SK-N-MC (cell line): ENCODE measurements around the gene OR8G5.
"Not testable (repeated sequence)": the region's sequence is repeated elsewhere in the genome, so short reads cannot be mapped to it uniquely, and the experiment has no call there.

Experiments used
- DNase-seq: peaks from one replicate; pipeline ENCODE4 v3.0.0-alpha.2; 2011; ENCODE audit warnings: low read depth, low spot score
- H3K27ac ChIP-seq: fragments of 200-600 bp; sonication (generic); 2 replicates; pipeline ENCODE4 v1.5.1; 2016; ENCODE audit warnings: mixed run types
- H3K36me3 ChIP-seq: fragments of 200-600 bp; sonication (generic); 2 replicates; pipeline ENCODE4 v1.6.1; 2017; ENCODE audit warnings: antibody characterized with exemption, low read length, mixed read lengths; ENCODE audit not compliant: insufficient read depth
- H3K4me3 ChIP-seq: fragments of 200-600 bp; sonication (generic); 2 replicates; pipeline ENCODE4 v1.5.1; 2016
- H3K9ac ChIP-seq: fragments of 200-600 bp; sonication (generic); 2 replicates; pipeline ENCODE4 v1.8.0; 2017; ENCODE audit warnings: mixed run types, mixed read lengths; ENCODE audit not compliant: insufficient read length
- H3K9me3 ChIP-seq: fragments of 200-600 bp; sonication (generic); 2 replicates; pipeline ENCODE4 v1.6.1; 2017; ENCODE audit warnings: low read depth, mild to moderate bottlenecking, antibody characterized with exemption, low read length, moderate library complexity, mixed read lengths
- EZH2 ChIP-seq: fragments of 200-600 bp; sonication (generic); IDR thresholded peaks from one replicate; pipeline ENCODE4 v1.6.1; 2017; ENCODE audit warnings: antibody characterized with exemption
- FOXP2 ChIP-seq: optimal IDR thresholded peaks from 2 replicates; pipeline ENCODE3; 2011; ENCODE audit warnings: mild to moderate bottlenecking, moderate library complexity; ENCODE audit not compliant: insufficient read depth; ENCODE audit errors: extremely low read length, control extremely low read depth
- POLR2AphosphoS5 ChIP-seq: IDR thresholded peaks from 2 replicates; pipeline ENCODE4 v1.6.1; 2012; ENCODE audit warnings: mild to moderate bottlenecking, low read depth, low read length, borderline replicate concordance

OR8G5 gene

GRCh38 chr11:124256076-124256475 is at the start of gene OR8G5:
Gene OR8G5, plus strand, starts transcription at chr11:124256376. Its CDS starts 8,556 bp downstream, at chr11:124264932.
- TF ChIP-seq POLR2AphosphoS5: no peak
- no peak for TF ChIP-seq EZH2
- no peak for TF ChIP-seq FOXP2
- Histone ChIP-seq H3K27ac (no peak within 1 kb of the TSS), H3K9me3 (no peaks in the 10 kb centered on the region), H3K4me3 (no peak within 1 kb of the TSS), H3K9ac (no peak within 1 kb of the TSS), H3K36me3 (no peaks in the 10 kb centered on the region)
- no peak for DNase-seq

- H3K9me3 ChIP-seq: no peaks in the 10 kb centered on the region
- no peak overlapping the region for H3K27ac ChIP-seq
- no peak overlapping the region for H3K9ac ChIP-seq
- H3K4me3 ChIP-seq: no peak overlapping the region
- no peak for TF ChIP-seq EZH2
- no peak for TF ChIP-seq FOXP2
- no peak for TF ChIP-seq POLR2AphosphoS5
- no peaks in the 10 kb centered on the region for H3K36me3 ChIP-seq
- no peak for DNase-seq
Measured at GRCh38 chr11:124207102-124207792, 48.9 kb upstream of the OR8G5 start.

GRCh38 chr11:124209824-124210357 is 46.3 kb upstream of the OR8G5 start:
- H3K9me3 ChIP-seq: no peaks in the 10 kb centered on the region
- H3K9ac ChIP-seq: no peak overlapping the region
- no peak for TF ChIP-seq POLR2AphosphoS5
- TF ChIP-seq EZH2: no peak
- TF ChIP-seq FOXP2: no peak
- H3K36me3 ChIP-seq: no peaks in the 10 kb centered on the region
- no peak overlapping the region for H3K27ac ChIP-seq
- no peak overlapping the region for H3K4me3 ChIP-seq
- no peak for DNase-seq

- no peak for TF ChIP-seq FOXP2
- TF ChIP-seq EZH2: no peak
- TF ChIP-seq POLR2AphosphoS5: no peak
- H3K9me3 ChIP-seq: no peaks in the 10 kb centered on the region
- no peaks in the 10 kb centered on the region for H3K36me3 ChIP-seq
- no peak for DNase-seq
- H3K4me3 ChIP-seq: no peak overlapping the region
- H3K27ac ChIP-seq: no peak overlapping the region
- no peak overlapping the region for H3K9ac ChIP-seq
Measured at GRCh38 chr11:124210421-124210820, 45.8 kb upstream of the OR8G5 start.

GRCh38 chr11:124211321-124211720 is 44.9 kb upstream of the OR8G5 start:
- Histone ChIP-seq H3K9me3 (no peaks in the 10 kb centered on the region), H3K4me3 (no peak overlapping the region), H3K27ac (no peak overlapping the region), H3K36me3 (no peaks in the 10 kb centered on the region), H3K9ac (no peak overlapping the region)
- TF ChIP-seq EZH2 (no peak), POLR2AphosphoS5 (no peak), FOXP2 (no peak)
- no peak for DNase-seq

- Histone ChIP-seq H3K4me3 (no peak overlapping the region), H3K27ac (no peak overlapping the region), H3K9me3 (no peaks in the 10 kb centered on the region), H3K36me3 (no peaks in the 10 kb centered on the region), H3K9ac (no peak overlapping the region)
- no peak for TF ChIP-seq POLR2AphosphoS5
- no peak for TF ChIP-seq FOXP2
- TF ChIP-seq EZH2: no peak
- no peak for DNase-seq
Measured at GRCh38 chr11:124214027-124214426, 42.1 kb upstream of the OR8G5 start.

- Histone ChIP-seq H3K36me3 (no peaks in the 10 kb centered on the region), H3K4me3 (no peak overlapping the region), H3K9me3 (no peaks in the 10 kb centered on the region), H3K9ac (no peak overlapping the region), H3K27ac (no peak overlapping the region)
- TF ChIP-seq POLR2AphosphoS5: no peak
- no peak for TF ChIP-seq EZH2
- TF ChIP-seq FOXP2: no peak
- no peak for DNase-seq
Measured at GRCh38 chr11:124219126-124219525, 37.0 kb upstream of the OR8G5 start.

- no peak overlapping the region for H3K9ac ChIP-seq
- H3K9me3 ChIP-seq: no peaks in the 10 kb centered on the region
- H3K36me3 ChIP-seq: no peaks in the 10 kb centered on the region
- H3K4me3 ChIP-seq: no peak overlapping the region
- no peak for DNase-seq
- H3K27ac ChIP-seq: no peak overlapping the region
- TF ChIP-seq EZH2 (no peak), FOXP2 (no peak), POLR2AphosphoS5 (no peak)
Measured at GRCh38 chr11:124222407-124222806, 33.8 kb upstream of the OR8G5 start.

GRCh38 chr11:124224618-124225423 is 31.4 kb upstream of the OR8G5 start:
- H3K27ac ChIP-seq: not testable (repeated sequence)

More at GRCh38 chr11:124224618-124225423, 31.4 kb upstream of the OR8G5 start:
- not testable (repeated sequence) for DNase-seq, H3K36me3 ChIP-seq, H3K4me3 ChIP-seq, H3K9me3 ChIP-seq, H3K9ac ChIP-seq
